ENCODE data around the gene TNFRSF14. TPM values are rescaled to one million over a fixed set of nuclear protein-coding genes. Genes with fewer than 3 reads are reported as not detected.

TNFRSF14 gene
- total and polyA plus RNA-seq, 2 of the 13 experiments (the other 11 are each of a cell fraction or from before 2014, with no cell fraction given), result 11.9 to 49.9 TPM

GRCh38 chr1:2555634-2556276 is 416 bp upstream of the TNFRSF14 start (continued):
- TF ChIP-seq ZBTB40 (IDR thresholded peaks at IDR 0.05) (no peak), ZBTB40 (CRISPR knock-in tag; IDR thresholded peaks at IDR 0.05) (peak; percentile 71; the same call in 1 of the 2 replicates), ZNF232 (CRISPR knock-in tag; IDR thresholded peaks at IDR 0.05; ENCODE audit: borderline replicate concordance) (no peak), MEIS2 (CRISPR knock-in tag; IDR thresholded peaks at IDR 0.05) (no peak), ZNF768 (CRISPR knock-in tag; IDR thresholded peaks at IDR 0.05) (no peak), ZNF589 (CRISPR knock-in tag; conservative IDR thresholded peaks at IDR 0.05) (no peak), POGZ (CRISPR knock-in tag; IDR thresholded peaks at IDR 0.05) (peak; percentile 40; the same call in 1 of the 2 replicates), ZNF33A (CRISPR knock-in tag; IDR thresholded peaks at IDR 0.05; ENCODE audit: borderline replicate concordance) (no peak), HNF1A (IDR thresholded peaks at IDR 0.05; ENCODE audit: low read depth) (no peak), HNF1A (CRISPR knock-in tag; IDR thresholded peaks at IDR 0.05; ENCODE audit: borderline replicate concordance) (no peak), CREM (IDR thresholded peaks at IDR 0.05) (0 out of 2 replicates have a peak, but pooled peaks have one; percentile 9), CREM (CRISPR knock-in tag; IDR thresholded peaks at IDR 0.05) (no peak), FOXO1 (CRISPR knock-in tag; IDR thresholded peaks at IDR 0.05) (peak; percentile 26; the same call in 1 of the 2 replicates), ATF7-NPFF (CRISPR knock-in tag; IDR thresholded peaks at IDR 0.05; ENCODE audit: low read depth) (no peak; the same call in 1 of the 2 replicates), CENPBD1 (CRISPR knock-in tag; IDR thresholded peaks at IDR 0.05; ENCODE audit: borderline replicate concordance, low read depth) (no peak), ZNF841 (CRISPR knock-in tag; IDR thresholded peaks at IDR 0.05; ENCODE audit: borderline replicate concordance) (no peak), SIN3A (IDR thresholded peaks at IDR 0.05; ENCODE audit: borderline replicate concordance, low read depth, low read length) (0 out of 2 replicates have a peak, but pooled peaks have one; percentile 22)

Measured in HepG2 (cell line).